ENCODE measurements around the gene DLG2. TPM values are rescaled to one million over a fixed set of nuclear protein-coding genes. Genes with fewer than 3 reads are reported as not detected.

The DLG2 gene
- total RNA-seq, 4 donors from 2014 or later: 7.3 to 14.1 (median 11.1) TPM

DNA sequence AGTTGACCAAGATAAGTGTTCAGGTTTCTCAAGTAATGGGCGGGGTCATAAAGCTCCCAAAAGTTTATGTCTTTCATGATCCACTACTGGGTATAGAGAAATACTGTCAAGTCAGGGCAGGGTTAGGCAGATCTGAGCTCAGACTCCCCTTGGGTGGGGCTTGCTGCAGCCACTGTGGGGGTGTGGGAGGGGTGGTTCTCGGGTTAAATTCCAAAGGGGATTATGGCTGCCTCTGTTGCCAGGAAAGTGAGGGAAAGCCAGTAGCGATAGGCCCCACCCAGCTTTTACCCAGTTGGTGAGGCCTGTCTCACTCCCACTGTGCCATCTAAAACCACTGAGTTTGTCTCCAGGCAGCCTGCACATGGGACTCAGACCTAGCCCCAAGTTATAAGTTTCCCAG is 37.8 kb downstream of the DLG2 start:
- H3K4me3 ChIP-seq: no peak overlapping the region
- peaks cover 0 to 3% (median 0%) of the 10 kb centered on the region in 4 donors for H3K36me3 ChIP-seq
- H3K9me3 ChIP-seq: no peaks in the 10 kb centered on the region
- no peaks in the 10 kb centered on the region for H3K4me1 ChIP-seq
- DNase-seq (ENCODE audit: extremely low spot score): no peak
- WGBS: 100% methylated on average over 2 of the region's 3 CpGs
- intact Hi-C loops (cut with DNase I): no loop called here
- H3K27me3 ChIP-seq: no peaks in the 10 kb centered on the region
- no peak overlapping the region for H3K27ac ChIP-seq (replicated peaks in 1 of 4)
- no peak for TF ChIP-seq POLR2AphosphoS5 (IDR thresholded peaks at IDR 0.05)
- TF ChIP-seq, protein P1, sequence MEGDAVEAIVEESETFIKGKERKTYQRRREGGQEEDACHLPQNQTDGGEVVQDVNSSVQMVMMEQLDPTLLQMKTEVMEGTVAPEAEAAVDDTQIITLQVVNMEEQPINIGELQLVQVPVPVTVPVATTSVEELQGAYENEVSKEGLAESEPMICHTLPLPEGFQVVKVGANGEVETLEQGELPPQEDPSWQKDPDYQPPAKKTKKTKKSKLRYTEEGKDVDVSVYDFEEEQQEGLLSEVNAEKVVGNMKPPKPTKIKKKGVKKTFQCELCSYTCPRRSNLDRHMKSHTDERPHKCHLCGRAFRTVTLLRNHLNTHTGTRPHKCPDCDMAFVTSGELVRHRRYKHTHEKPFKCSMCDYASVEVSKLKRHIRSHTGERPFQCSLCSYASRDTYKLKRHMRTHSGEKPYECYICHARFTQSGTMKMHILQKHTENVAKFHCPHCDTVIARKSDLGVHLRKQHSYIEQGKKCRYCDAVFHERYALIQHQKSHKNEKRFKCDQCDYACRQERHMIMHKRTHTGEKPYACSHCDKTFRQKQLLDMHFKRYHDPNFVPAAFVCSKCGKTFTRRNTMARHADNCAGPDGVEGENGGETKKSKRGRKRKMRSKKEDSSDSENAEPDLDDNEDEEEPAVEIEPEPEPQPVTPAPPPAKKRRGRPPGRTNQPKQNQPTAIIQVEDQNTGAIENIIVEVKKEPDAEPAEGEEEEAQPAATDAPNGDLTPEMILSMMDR (IDR thresholded peaks at IDR 0.05): no peak
- TF ChIP-seq EP300 (IDR thresholded peaks at IDR 0.05): no peak
- no peak for TF ChIP-seq POLR2A (IDR thresholded peaks at IDR 0.05; ENCODE audit: low read depth)

DNA sequence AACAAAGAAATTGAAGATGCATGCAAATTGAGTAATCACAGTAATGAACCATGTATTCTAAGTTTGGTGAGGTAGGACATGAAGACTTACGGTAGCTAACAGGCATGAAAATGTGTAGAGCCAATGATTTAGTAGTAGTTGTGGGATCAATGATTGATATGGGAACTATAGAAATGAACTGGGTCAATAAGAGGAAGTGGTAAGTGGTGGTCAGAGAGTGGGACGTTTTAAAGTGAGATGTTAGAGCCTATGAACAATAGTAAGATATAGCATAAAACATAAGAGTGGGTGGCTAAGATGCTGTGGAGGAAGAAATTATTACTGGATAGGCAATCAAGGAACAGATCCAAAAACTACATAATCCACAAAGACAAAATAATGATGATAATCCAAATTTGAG is 45.0 kb downstream of the DLG2 start:
- no peaks in the 10 kb centered on the region for H3K36me3 ChIP-seq
- no peaks in the 10 kb centered on the region for H3K4me1 ChIP-seq
- no peak for DNase-seq (ENCODE audit: extremely low spot score)
- peaks cover 0 to 6% (median 0%) of the 10 kb centered on the region in 4 donors for H3K9me3 ChIP-seq
- H3K27me3 ChIP-seq: no peaks in the 10 kb centered on the region
- TF ChIP-seq EP300 (IDR thresholded peaks at IDR 0.05) (no peak), POLR2AphosphoS5 (IDR thresholded peaks at IDR 0.05) (no peak), POLR2A (IDR thresholded peaks at IDR 0.05; ENCODE audit: low read depth) (no peak)
- TF ChIP-seq, protein P1 (IDR thresholded peaks at IDR 0.05): no peak
- WGBS: 86% methylated on average over 2 of the region's 2 CpGs
- intact Hi-C loops (cut with DNase I): no loop called here
- no peak overlapping the region for H3K4me3 ChIP-seq
- no peak overlapping the region for H3K27ac ChIP-seq (replicated peaks in 1 of 4)

DNA sequence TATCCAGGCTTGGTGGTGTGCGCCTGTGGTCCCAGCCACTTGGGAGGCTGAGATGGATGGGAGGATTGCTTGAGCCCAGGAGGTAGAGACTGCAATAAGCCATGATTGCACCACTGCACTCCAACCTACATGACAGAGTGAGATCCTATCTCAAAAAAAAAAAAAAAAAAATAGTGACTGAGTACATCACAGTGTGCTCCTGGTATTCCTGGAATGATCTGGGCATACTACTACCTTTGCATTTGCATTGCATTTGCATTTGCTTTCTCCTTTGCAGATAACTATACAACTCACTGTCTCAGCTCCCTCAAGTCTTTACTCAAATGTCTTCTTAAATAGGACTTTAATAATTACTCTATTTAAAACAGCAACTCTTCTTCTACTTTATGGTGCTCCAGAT is 51.8 kb downstream of the DLG2 start:
- no peak for TF ChIP-seq POLR2A (IDR thresholded peaks at IDR 0.05; ENCODE audit: low read depth)
- TF ChIP-seq, protein P1 (IDR thresholded peaks at IDR 0.05): no peak
- TF ChIP-seq EP300 (IDR thresholded peaks at IDR 0.05): no peak
- no peak for TF ChIP-seq POLR2AphosphoS5 (IDR thresholded peaks at IDR 0.05)

DNA sequence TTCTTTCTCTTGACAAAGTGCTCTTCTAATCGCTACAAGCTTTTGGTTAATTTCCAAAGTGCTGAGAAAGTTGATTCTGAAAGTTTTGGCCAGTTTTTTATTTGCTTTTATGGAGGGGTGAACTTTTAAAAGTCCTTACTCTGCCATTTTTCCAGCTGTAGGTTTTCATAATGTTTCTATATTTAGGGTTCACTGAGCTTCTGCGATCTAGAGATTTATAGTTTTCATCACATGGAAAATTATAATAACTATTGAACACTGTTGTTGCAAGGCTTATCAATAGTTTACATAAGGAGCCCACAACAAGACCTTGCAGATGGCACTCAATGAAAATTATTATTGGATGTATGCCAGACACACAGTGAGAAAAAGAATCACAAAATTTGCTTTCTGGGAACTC is 55.1 kb downstream of the DLG2 start:
- TF ChIP-seq EP300 (IDR thresholded peaks at IDR 0.05) (no peak), POLR2A (IDR thresholded peaks at IDR 0.05; ENCODE audit: low read depth) (no peak), POLR2AphosphoS5 (IDR thresholded peaks at IDR 0.05) (no peak)
- TF ChIP-seq, protein P1 (IDR thresholded peaks at IDR 0.05): no peak
- 48% methylated on average over 2 of the region's 2 CpGs for WGBS
- intact Hi-C loops (cut with DNase I): no loop called here

More for the DNA sequence above, 51.8 kb downstream of the DLG2 start:
- WGBS: 86% methylated on average over 1 of the region's 1 CpG
- no peak overlapping the region for H3K4me3 ChIP-seq
- H3K27me3 ChIP-seq: no peaks in the 10 kb centered on the region
- H3K4me1 ChIP-seq: no peaks in the 10 kb centered on the region
- H3K36me3 ChIP-seq: no peaks in the 10 kb centered on the region
- H3K27ac ChIP-seq (replicated peaks in 1 of 4): no peak overlapping the region
- intact Hi-C loops (cut with DNase I): no loop called here
- peaks cover 0 to 6% (median 0%) of the 10 kb centered on the region in 4 donors for H3K9me3 ChIP-seq
- DNase-seq (ENCODE audit: extremely low spot score): no peak

GRCh38 chr11:85569525-85569924 is 57.6 kb downstream of the DLG2 start:
- Histone ChIP-seq H3K27me3 (no peaks in the 10 kb centered on the region), H3K36me3 (no peaks in the 10 kb centered on the region), H3K9me3 (no peaks in the 10 kb centered on the region), H3K27ac (replicated peaks in 1 of 4) (no peak overlapping the region), H3K4me3 (no peak overlapping the region), H3K4me1 (no peaks in the 10 kb centered on the region)
- no peak for DNase-seq (ENCODE audit: extremely low spot score)
- intact Hi-C loops (cut with DNase I): no loop called here
- 93% methylated on average over 4 of the region's 4 CpGs for WGBS
- TF ChIP-seq POLR2AphosphoS5 (IDR thresholded peaks at IDR 0.05) (no peak), POLR2A (IDR thresholded peaks at IDR 0.05; ENCODE audit: low read depth) (no peak), EP300 (IDR thresholded peaks at IDR 0.05) (no peak)
- TF ChIP-seq, protein P1 (IDR thresholded peaks at IDR 0.05): no peak

More for the DNA sequence above, 55.1 kb downstream of the DLG2 start:
- H3K27ac ChIP-seq (replicated peaks in 1 of 4): no peak overlapping the region
- H3K4me1 ChIP-seq: no peaks in the 10 kb centered on the region
- no peak for DNase-seq (ENCODE audit: extremely low spot score)
- no peaks in the 10 kb centered on the region for H3K36me3 ChIP-seq
- no peaks in the 10 kb centered on the region for H3K27me3 ChIP-seq
- H3K9me3 ChIP-seq: no peaks in the 10 kb centered on the region
- no peak overlapping the region for H3K4me3 ChIP-seq
